ENCODE data around the gene CPT1A. TPM values are rescaled to one million over a fixed set of nuclear protein-coding genes. Genes with fewer than 3 reads are reported as not detected.

CPT1A gene
- total RNA-seq, 2 experiments from 2014 or later = 11.3 to 13.2 TPM

DNA sequence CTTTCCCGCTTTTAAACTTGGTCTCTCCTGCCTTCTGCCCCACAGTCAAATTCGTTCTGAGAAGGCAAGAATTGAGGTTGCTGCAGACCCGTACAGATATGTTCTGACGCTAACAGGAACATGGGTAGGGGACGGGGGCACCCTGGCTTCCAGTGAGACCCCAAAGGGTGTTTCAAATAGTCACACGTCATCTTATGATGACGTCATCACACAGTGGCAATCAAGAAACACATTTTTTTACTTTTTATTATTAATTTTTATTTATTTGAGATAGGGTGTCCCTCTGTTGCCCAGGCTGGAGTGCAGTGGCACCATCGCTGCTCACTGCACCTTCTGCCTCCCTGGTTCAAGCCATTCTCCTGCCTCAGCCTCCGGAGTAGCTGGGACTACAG is 67.5 kb downstream of the CPT1A start:
- Mint-ChIP-seq H3K27ac (no peak overlapping the region), H3K9me3 (no peaks in the 10 kb centered on the region), H3K27me3 (no peaks in the 10 kb centered on the region), H3K36me3 (ENCODE audit: low read depth) (peaks cover 86% of the 10 kb centered on the region), H3K4me1 (ENCODE audit: low read depth) (no peaks in the 10 kb centered on the region), H3K4me3 (no peak overlapping the region)
- Histone ChIP-seq H3K4me3 (ENCODE audit: low read length) (no peak overlapping the region), H3K27me3 (ENCODE audit: control insufficient read depth in 1 of 2, insufficient read depth in 2 of 2, low read length in 2 of 2) (no peaks in the 10 kb centered on the region), H3K4me1 (ENCODE audit: insufficient read depth, low read length) (no peaks in the 10 kb centered on the region), H3K36me3 (ENCODE audit: insufficient read depth, low read length) (peaks cover 70% of the 10 kb centered on the region), H3K27ac (ENCODE audit: low read depth in 1 of 2, low read length in 2 of 2) (no peak overlapping the region), H3K9me3 (ENCODE audit: control insufficient read depth in 1 of 2, insufficient read depth in 1 of 2, low read length in 2 of 2) (no peaks in the 10 kb centered on the region)
- POLR2A ChIA-PET = no interaction called here
- CTCF ChIA-PET = no interaction called here
- DNase-seq = no peak
- no peak for ATAC-seq (ENCODE audit: poor library complexity)
- intact Hi-C loops (cut with DNase I, micrococcal nuclease) = no loop called here
- TF ChIP-seq, protein P1, sequence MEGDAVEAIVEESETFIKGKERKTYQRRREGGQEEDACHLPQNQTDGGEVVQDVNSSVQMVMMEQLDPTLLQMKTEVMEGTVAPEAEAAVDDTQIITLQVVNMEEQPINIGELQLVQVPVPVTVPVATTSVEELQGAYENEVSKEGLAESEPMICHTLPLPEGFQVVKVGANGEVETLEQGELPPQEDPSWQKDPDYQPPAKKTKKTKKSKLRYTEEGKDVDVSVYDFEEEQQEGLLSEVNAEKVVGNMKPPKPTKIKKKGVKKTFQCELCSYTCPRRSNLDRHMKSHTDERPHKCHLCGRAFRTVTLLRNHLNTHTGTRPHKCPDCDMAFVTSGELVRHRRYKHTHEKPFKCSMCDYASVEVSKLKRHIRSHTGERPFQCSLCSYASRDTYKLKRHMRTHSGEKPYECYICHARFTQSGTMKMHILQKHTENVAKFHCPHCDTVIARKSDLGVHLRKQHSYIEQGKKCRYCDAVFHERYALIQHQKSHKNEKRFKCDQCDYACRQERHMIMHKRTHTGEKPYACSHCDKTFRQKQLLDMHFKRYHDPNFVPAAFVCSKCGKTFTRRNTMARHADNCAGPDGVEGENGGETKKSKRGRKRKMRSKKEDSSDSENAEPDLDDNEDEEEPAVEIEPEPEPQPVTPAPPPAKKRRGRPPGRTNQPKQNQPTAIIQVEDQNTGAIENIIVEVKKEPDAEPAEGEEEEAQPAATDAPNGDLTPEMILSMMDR (IDR thresholded peaks at IDR 0.05) = no peak

DNA sequence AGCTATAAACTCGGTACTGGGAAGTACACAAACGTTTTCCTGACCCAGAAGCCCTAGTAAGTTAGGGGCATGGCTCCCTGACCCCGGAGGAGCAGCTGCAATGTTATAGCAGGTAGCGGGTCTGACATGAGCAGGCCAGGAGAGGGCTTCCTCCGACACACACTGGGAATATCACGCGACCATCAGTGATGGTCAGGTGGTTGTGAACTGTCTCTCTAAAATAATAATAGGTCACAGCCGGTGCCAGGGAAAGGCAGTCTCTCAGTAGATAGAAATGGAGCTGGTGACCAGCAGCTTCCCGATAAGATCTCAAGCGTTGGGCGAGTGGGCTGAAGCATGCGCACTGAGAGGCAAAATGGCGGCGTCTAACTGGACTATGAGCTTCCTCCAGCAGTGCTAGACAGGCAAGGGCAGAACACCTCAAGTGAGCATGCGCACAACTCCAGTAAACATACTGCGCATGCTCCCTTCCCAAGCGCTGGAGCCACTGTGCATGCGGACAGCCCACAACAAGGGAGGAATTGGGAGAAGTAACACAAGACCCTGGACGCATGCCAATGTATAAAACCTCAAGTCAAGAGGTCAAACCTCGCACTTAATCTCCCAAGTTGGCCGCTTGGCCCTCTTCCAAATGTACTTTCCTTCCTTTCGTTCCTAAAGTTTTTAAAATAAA is 68.1 kb downstream of the CPT1A start:
- Histone ChIP-seq H3K27me3 (ENCODE audit: control insufficient read depth in 1 of 2, insufficient read depth in 2 of 2, low read length in 2 of 2) (no peaks in the 10 kb centered on the region), H3K4me1 (ENCODE audit: insufficient read depth, low read length) (no peaks in the 10 kb centered on the region), H3K36me3 (ENCODE audit: insufficient read depth, low read length) (peaks cover 67% of the 10 kb centered on the region), H3K9me3 (ENCODE audit: control insufficient read depth in 1 of 2, insufficient read depth in 1 of 2, low read length in 2 of 2) (no peaks in the 10 kb centered on the region), H3K27ac (ENCODE audit: low read depth in 1 of 2, low read length in 2 of 2) (no peak overlapping the region), H3K4me3 (ENCODE audit: low read length) (no peak overlapping the region)
- H3K4me3 Mint-ChIP-seq = no peak overlapping the region
- ChIA-PET CTCF (interaction anchor here (0.6 kb wide), 1 partner anchor 29 kb away, joined by 3 read pairs; no protein-coding TSS in a partner anchor), POLR2A (no interaction called here)
- no peak for DNase-seq
- peaks cover 86% of the 10 kb centered on the region for H3K36me3 Mint-ChIP-seq (ENCODE audit: low read depth)
- H3K9me3 Mint-ChIP-seq = no peaks in the 10 kb centered on the region
- H3K27me3 Mint-ChIP-seq = no peaks in the 10 kb centered on the region
- intact Hi-C loops (cut with DNase I, micrococcal nuclease) = no loop called here
- TF ChIP-seq, protein P1 (IDR thresholded peaks at IDR 0.05) = no peak
- no peak overlapping the region for H3K27ac Mint-ChIP-seq
- no peaks in the 10 kb centered on the region for H3K4me1 Mint-ChIP-seq (ENCODE audit: low read depth)
- ATAC-seq (ENCODE audit: poor library complexity) = no peak

DNA sequence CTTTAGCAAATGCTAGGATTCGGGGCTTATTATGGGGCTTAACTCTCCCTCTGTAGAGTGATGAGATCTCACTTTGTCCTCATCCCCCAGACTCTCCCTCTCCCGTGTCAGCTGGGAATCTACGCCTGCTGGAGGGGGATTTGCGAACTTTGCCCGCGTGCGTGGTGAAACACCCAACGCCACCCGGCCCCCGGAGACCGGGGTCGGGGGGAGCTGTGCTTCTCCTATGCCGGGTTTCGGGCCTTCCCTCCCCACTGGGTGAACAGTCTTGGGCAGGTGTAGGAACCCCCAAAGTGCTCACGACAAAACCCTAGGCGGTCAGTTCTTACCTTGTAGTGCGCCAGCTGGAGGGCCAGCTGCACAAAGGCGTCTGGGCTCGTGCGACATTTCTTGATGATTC is 68.8 kb downstream of the CPT1A start:
- no peak for DNase-seq
- intact Hi-C loops (cut with DNase I, micrococcal nuclease) = no loop called here
- POLR2A ChIA-PET = no interaction called here
- Histone ChIP-seq H3K27ac (ENCODE audit: low read depth in 1 of 2, low read length in 2 of 2) (no peak overlapping the region), H3K4me1 (ENCODE audit: insufficient read depth, low read length) (no peaks in the 10 kb centered on the region), H3K9me3 (ENCODE audit: control insufficient read depth in 1 of 2, insufficient read depth in 1 of 2, low read length in 2 of 2) (no peaks in the 10 kb centered on the region), H3K36me3 (ENCODE audit: insufficient read depth, low read length) (peaks cover 64% of the 10 kb centered on the region), H3K27me3 (ENCODE audit: control insufficient read depth in 1 of 2, insufficient read depth in 2 of 2, low read length in 2 of 2) (no peaks in the 10 kb centered on the region), H3K4me3 (ENCODE audit: low read length) (no peak overlapping the region)
- no peaks in the 10 kb centered on the region for H3K27me3 Mint-ChIP-seq
- peaks cover 84% of the 10 kb centered on the region for H3K36me3 Mint-ChIP-seq (ENCODE audit: low read depth)
- no peak for ATAC-seq (ENCODE audit: poor library complexity)
- H3K4me3 Mint-ChIP-seq = no peak overlapping the region
- TF ChIP-seq, protein P1 (IDR thresholded peaks at IDR 0.05) = no peak
- no peaks in the 10 kb centered on the region for H3K9me3 Mint-ChIP-seq
- H3K4me1 Mint-ChIP-seq (ENCODE audit: low read depth) = no peaks in the 10 kb centered on the region
- CTCF ChIA-PET = interaction anchor here (0.6 kb wide), 1 partner anchor 30 kb away, joined by 3 read pairs; no protein-coding TSS in a partner anchor
- H3K27ac Mint-ChIP-seq = no peak overlapping the region
